KBM-7 (cell line): ENCODE measurements around the gene UBE2V1.

ENCODE experiments used
- DNase-seq: peaks from one replicate; pipeline ENCODE4 v3.0.0-alpha.2; 2015
- in situ Hi-C: fragments of 300-500 bp; cut with MboI; formaldehyde crosslinking; loops from 2 replicates; pipeline ENCODE4 v1.14.3; 2020; ENCODE audit warnings: low sequenced_read_pairs, low pct_unique_long_range_greater_than_20kb, mixed read lengths

UBE2V1 gene

DNA sequence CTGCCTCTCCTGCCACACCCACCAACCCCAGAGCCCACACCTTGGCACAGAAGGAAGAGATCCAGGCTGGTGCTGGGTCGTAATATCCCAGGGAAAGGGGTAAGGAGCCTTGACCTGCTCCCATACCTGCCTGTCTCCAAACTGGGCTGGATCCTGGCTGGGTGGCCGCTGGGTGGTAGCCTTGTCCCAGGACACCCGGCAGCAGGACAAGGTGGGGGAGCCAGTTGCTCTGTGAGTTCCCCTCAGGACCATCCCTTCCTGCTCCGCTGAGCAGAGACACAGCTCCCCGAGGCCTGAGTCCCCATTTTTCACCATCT lies 58.8 kb downstream of the UBE2V1 start:
- in situ Hi-C loops, result no loop called here

DNA sequence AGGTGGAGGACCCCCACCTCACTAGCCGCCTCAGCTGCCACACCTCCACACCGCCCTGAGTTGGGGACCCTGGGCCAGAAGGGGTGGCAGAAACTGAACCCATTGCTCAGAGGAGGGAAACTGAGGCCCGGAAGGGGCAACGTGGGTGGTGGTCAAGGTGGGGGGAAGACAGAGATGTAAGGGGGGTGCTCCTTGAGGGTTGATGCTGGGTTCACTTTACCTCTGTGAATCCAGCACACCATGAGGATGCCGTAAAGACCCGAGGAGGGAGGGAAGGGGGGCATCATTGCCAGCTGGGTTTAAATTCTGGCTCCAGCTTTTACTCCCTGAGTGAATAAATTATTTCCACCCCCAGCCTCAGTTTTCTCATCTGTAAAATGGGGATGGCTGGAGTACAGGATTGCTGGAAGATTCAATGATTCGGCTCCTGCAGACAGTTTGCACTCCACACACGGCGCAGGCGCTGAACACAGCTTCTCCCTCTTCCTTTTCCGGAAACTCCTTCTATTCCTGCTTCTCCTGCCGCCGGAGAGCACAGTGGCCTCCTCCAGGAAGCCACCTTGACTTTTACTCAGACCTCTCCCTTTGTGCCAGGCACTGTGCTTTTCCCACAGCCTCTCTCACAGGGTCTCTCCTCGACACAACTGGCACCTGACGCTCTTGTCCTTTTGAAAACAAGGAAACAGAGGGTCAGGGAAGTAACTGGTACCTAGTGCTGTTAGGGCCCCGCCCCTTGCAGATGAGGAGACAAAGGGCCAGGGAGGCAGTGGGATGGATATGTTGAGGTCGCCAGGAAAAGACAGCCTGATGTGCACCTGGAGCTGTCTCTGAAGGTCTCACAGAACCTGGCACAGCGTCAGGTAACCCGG lies 59.4 kb downstream of the UBE2V1 start:
- no peak for DNase-seq
- in situ Hi-C loops, result no loop called here

More for the DNA sequence above, 58.8 kb downstream of the UBE2V1 start:
- DNase-seq, result no peak

DNA sequence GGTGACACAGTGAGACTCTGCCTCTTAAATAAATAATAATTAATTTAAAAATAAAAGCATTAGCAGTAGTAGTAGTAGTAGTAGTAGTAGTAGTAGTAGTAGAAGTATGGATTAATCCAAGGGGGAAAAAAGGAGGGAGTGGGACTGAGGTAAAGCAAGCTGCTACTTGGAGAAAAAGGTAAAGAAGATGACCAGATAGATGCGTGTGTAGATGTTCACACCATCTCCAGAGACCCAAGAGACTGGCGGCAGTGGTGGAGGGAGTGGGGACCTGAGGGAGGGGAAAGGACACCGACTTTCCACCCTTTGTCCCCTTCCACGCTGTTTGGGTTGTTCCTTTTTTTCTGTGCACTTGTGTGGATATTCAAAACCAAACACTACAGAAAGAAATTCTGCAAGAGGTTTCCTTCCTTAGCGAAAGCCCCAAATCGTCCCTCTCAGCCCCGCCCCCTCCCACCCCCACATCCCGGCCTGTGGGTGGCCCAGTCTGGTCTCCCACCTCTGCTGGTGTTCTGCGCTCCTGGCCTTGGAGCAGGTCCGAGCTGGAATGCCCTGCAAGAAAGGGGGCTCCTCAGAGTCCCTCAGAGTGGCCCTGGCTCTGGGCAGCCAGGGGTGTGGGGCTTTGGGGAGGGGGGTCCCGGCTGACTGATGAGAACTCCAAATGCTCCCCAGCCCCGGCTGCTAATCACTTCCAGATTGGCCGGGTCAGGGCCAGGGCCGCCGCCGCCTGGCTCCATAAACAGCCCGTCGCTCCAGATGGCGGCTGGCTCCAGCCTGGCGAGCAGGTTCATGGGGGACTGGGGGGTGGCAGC lies 60.2 kb downstream of the UBE2V1 start:
- in situ Hi-C loops, result no loop called here
- no peak for DNase-seq

- in situ Hi-C loops, result no loop called here
- DNase-seq, result no peak
Measured at GRCh38 chr20:50050660-50051308, 62.2 kb downstream of the UBE2V1 start.

DNA sequence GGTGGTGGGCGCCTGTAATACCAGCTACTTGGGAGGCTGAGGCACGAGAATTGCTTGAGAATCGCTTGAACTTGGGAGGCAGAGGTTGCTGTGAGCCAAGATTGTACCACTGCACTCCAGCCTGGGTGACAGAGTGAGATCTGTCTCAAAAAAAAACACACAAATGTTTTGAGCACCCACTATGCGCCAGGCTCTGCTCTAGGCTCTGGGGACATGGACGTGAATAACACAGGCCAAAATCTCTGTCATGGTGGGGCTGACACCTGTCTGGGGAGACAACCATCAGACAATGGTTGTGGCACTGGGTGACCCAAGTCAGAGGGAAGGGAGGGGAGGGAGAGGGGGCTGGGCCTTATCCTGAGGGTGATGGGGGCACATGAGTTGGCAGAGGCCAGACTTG lies 62.7 kb downstream of the UBE2V1 start:
- DNase-seq, result no peak
- in situ Hi-C loops, result no loop called here

DNA sequence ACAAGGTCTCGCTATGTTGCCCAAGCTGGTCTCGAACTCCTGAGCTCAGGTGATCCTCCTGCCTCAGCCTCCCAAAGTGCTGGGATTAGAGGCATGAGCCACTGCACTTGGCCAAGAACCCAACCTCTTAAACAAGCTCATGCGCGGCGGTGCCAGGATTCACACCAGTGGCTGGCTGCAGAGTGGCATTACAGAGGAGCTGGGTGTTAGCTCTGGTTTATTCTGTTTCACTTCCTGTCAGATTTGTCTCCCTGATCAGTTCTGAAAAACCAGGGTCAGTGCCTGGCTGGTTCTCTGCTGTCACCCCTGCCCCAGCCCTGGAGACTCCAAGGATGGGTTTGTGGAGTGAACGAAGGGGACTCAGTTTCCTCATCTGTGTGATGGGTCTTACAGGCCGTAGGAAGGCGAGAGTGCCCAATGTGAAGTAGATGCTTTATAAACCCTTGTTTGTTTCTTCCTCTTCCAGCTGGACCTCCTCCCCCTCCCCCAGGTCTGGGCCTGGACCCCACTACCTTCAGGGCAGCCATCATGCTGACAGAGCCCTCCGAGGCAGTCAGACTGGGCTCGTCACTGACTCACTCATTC lies 63.4 kb downstream of the UBE2V1 start:
- DNase-seq, result no peak
- in situ Hi-C loops, result no loop called here

- no peak for DNase-seq
- in situ Hi-C loops, result no loop called here
Measured at GRCh38 chr20:50048420-50049166, 64.4 kb downstream of the UBE2V1 start.

- DNase-seq, result no peak
- in situ Hi-C loops, result no loop called here
Measured at GRCh38 chr20:50044353-50044960, 68.5 kb downstream of the UBE2V1 start.

DNA sequence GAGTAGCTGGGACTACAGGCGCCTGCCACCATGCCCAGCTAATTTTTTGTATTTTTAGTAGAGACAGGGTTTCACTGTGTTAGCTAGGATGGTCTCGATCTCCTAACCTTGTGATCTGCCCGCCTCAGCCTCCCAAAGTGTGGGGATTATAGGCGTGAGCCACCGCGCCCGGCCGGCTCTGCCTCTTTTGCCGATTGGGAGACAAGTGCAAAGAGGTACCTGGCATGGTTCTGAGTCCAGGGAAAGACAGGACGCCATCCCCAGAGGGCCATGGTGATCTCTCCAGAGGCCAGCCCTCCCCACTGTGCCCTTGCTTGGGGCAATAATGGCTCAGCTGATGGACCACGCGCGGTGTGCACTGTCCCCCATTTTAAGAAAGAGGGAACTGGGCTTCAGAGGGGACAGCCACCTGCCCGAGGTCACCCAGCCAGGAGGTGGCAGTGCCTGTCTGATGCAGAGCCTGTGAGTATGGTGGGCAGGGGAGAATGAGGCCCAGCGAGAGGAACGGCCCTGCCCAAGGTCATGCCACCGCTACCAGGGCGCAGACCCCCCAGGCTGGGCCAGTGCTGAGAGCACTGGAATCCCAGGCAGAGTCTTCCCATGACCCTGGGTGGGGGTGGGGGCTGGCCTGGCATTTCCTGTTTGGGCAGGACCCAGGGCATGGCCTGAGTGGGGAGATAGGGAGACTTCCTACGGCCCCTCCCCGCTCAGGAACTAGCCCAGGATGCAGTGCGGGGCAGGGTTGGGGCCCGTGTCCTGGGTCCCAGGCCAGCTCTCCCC lies 69.2 kb downstream of the UBE2V1 start:
- in situ Hi-C loops, result no loop called here
- DNase-seq, result no peak

DNA sequence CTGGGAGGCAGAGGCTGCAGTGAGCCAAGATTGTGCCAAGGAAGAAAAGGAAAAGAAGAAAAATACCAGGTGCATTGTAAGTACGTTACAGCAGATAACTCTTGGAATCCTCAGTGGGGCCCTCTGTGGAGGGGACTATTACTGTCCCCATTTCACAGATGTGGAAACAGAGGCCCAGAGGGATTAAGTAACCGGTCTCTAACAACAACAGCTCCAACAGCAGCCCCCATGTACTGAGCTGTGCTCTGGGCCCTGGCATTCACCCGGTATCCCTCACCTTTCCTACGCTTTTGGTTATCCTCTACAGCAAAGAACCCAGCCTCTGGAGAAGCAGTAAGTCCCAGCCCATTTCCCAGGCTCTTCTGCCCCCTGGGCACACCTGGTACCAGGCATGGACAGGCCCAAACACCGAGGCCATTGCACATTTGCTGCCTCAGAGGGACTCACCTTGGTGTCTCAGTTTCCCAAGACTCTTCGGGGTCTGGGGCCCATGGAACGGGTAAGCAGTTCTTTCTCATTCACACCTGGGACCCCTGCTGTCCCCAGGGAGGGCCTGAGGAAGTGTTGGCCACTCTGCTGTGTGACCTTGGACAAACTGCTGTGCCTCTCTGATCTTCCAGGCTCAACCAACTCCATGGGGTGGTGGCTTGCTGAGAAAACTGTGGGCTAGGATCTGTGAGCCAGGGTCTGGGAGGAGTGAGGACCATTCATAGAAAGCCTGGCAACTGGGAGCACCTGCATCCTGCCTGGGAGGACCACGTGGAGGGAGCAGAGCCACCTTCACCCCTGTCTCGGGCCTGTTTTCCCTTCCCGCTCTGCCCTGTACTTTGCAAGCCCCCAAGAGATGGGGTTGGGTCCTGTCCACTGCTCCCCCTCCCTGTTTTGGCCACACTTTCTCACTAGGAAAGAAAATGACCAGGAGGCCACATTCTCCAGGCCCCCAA lies 70.3 kb downstream of the UBE2V1 start:
- in situ Hi-C loops, result no loop called here
- DNase-seq, result no peak

DNA sequence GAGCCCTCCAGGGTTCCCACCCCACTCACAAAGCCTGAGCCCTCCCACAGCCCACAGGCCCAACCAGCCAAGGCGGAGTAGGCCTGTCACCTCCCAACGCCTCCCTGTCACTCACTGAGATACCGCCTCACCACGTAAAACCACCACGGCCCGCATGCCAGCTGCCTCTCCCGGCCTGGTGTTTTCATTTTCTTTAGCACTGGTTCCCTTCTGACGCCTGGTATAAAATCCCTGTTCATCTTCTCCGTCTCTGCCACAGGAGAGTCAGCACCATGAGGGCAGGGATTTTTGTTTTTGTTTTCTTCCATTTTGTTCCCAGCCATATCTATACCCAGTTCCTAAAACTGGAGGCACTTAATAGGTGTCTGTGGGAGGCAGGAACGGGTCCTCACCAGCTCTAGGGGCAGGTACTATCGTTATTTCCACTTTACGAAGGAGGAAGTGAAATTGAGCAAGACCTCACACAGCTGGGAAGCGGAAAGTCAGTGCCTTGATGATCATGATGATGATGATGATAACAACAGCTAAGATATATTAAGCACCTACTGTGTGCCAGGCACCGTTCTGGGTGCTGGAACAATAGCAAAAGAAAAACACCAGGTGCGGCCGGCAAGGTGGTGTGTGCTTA lies 71.6 kb downstream of the UBE2V1 start:
- DNase-seq, result peak; percentile 52
- in situ Hi-C loops, result no loop called here

GRCh38 chr20:50040432-50041245 lies 72.3 kb downstream of the UBE2V1 start:
- in situ Hi-C loops, result no loop called here

DNA sequence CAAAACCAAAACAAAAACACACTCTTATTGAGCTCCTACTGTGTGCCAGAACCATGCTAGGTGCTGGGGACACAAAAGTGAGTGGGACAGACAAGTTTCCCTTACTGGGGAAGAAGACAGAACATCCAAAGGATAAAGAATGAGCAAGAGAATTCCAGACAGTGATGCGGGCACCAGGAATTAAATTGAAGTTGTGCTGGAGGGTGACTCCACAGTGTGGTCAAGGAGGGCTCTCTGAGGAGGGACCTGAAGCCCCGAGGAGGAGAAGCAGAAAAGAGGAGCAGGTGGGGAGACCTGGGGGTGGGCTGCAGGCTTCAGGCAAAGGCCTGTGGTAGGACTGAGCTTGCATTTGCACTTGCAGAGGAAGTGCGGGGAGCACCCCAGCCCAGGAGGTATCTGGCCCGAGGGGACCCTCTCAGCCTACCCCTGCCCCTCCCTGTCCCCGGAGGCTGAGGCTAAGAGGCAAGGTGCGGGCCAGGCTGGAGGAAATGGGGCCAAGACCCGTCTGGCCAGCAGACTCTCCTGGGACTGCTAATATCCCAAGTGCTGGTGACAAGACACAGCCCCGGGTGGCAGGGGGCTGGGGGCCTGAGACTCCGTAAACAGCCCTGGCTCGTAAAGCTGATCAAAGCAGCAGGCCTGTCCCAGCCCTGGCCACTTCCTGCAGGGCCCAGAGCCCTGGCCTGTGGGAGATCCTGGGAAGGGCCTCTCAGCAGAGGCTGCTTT lies 73.1 kb downstream of the UBE2V1 start:
- DNase-seq, result no peak
- in situ Hi-C loops, result no loop called here

More at GRCh38 chr20:50040432-50041245, 72.3 kb downstream of the UBE2V1 start:
- DNase-seq, result no peak

DNA sequence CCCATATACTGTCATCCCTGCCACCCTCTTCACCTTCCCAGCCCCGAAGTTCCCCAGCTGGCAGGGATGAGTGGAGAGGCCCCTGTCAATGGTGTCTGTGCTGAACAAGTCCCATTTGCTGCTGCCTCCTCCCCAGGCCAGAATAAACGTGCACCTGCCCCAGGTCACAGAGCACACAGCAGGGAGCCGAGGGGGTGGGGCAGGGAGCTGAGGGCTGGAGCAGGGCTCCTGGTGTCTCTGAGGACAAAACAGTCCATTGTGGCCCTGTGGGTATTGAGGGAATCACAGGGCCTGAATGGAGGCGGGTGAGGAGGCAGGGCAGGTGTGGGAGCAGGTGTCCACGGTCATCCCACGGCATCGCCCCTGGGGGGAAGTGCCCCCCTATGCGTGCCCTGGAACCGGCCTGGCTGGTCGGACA lies 74.4 kb downstream of the UBE2V1 start:
- no peak for DNase-seq
- in situ Hi-C loops, result no loop called here

DNA sequence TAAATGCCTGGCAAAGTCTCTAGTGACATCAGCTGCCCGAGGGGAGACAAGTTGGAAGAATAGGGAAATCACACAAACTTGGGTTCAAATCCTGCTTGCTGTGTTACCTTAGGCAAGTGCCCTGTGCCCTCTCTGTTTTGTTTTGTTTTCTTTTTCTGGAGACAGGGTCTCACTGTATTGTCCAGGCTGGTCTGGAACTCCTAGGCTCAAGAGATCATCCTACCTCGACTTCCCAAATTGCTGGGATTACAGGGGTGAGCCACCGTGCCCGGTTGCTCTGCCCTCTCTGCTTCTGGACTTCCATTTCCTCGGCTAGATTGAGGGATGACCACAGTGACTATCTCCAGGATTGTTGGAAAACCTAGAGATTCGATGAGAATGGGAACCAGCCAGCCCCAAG lies 74.8 kb downstream of the UBE2V1 start:
- DNase-seq, result no peak
- in situ Hi-C loops, result no loop called here
